Measurements from ENCODE around the gene PHLDA1. TPM values are rescaled to one million over a fixed set of nuclear protein-coding genes. Genes with fewer than 3 reads are reported as not detected.
A peak's percentile ranks its signal among the peaks of the same experiment; 100 is the strongest.

PHLDA1 gene
- total and polyA plus RNA-seq, 4 donors = 27.0 to 61.5 (median 49.0) TPM

- Histone ChIP-seq H3K9me3 (ENCODE audit: control insufficient read depth, insufficient read depth, low read length) (no peaks in the 10 kb centered on the region), H3K4me1 (ENCODE audit: control insufficient read depth, insufficient read depth, low read length) (no peaks in the 10 kb centered on the region), H3K4me3 (ENCODE audit: low read depth, low read length) (no peak overlapping the region), H3K27me3 (ENCODE audit: control insufficient read depth, insufficient read depth, low read length) (no peaks in the 10 kb centered on the region), H3K36me3 (ENCODE audit: control insufficient read depth, insufficient read depth, low read length) (peaks cover 6% of the 10 kb centered on the region), H3K27ac (ENCODE audit: low read depth, low read length) (no peak overlapping the region)
- WGBS (ENCODE audit: insufficient coverage) = 45% methylated on average over 2 of the region's 2 CpGs
- no peak for DNase-seq (ENCODE audit: low read depth in 4 of 6, low spot score in 6 of 6)
These were observed 9.8 kb upstream of the PHLDA1 start for GRCh38 chr12:76041406-76041805.

DNA sequence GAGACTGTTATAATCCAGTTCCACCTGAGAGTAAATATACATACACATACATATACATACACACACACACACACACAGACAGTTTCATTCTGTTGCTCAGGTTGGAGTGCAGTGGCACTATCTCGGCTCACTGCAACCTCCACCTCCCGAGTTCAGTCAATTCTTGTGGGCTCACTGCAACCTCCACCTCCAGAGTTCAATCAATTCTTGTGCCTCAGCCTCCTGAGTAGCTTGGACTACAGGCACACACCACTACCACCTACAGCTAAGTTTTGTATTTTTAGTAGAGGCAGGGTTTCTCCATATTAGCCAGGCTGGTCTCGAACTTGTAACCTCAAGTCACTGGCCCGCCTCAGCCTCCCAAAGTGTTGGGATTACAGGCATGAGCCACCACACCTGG, 8.9 kb upstream of the PHLDA1 start:
- H3K36me3 ChIP-seq (ENCODE audit: control insufficient read depth, insufficient read depth, low read length) = peaks cover 6% of the 10 kb centered on the region
- H3K4me1 ChIP-seq (ENCODE audit: control insufficient read depth, insufficient read depth, low read length) = no peaks in the 10 kb centered on the region
- H3K27me3 ChIP-seq (ENCODE audit: control insufficient read depth, insufficient read depth, low read length) = no peaks in the 10 kb centered on the region
- 80% methylated on average over 2 of the region's 4 CpGs for WGBS (ENCODE audit: insufficient coverage)
- H3K4me3 ChIP-seq (ENCODE audit: low read depth, low read length) = no peak overlapping the region
- DNase-seq (ENCODE audit: low read depth in 4 of 6, low spot score in 6 of 6) = no peak
- no peak overlapping the region for H3K27ac ChIP-seq (ENCODE audit: low read depth, low read length)
- H3K9me3 ChIP-seq (ENCODE audit: control insufficient read depth, insufficient read depth, low read length) = no peaks in the 10 kb centered on the region

DNA sequence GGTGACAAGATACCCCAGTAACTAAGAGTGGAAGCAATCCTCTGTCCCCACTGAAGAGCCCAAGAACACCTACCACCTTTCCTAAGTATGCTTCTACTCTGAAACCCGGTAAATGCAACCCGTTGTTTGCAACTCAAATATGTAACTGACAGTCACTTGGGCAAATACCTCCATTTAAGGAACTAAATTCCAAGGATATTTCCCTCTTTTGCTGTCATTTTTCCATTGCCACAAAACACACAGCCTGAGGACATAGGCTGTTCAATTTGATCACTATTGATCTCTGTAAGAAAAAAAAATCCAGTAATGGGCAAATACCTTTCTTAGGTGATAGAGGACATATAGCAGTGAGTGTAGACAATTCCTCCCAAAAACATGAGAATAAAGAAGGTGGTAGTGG, 6.6 kb upstream of the PHLDA1 start:
- no peak for DNase-seq (ENCODE audit: low read depth in 4 of 6, low spot score in 6 of 6)
- WGBS (ENCODE audit: insufficient coverage) = 43% methylated on average over 2 of the region's 2 CpGs
- peaks cover 3% of the 10 kb centered on the region for H3K36me3 ChIP-seq (ENCODE audit: control insufficient read depth, insufficient read depth, low read length)
- H3K27ac ChIP-seq (ENCODE audit: low read depth, low read length) = no peak overlapping the region
- H3K27me3 ChIP-seq (ENCODE audit: control insufficient read depth, insufficient read depth, low read length) = no peaks in the 10 kb centered on the region
- H3K4me3 ChIP-seq (ENCODE audit: low read depth, low read length) = no peak overlapping the region
- H3K9me3 ChIP-seq (ENCODE audit: control insufficient read depth, insufficient read depth, low read length) = no peaks in the 10 kb centered on the region
- H3K4me1 ChIP-seq (ENCODE audit: control insufficient read depth, insufficient read depth, low read length) = no peaks in the 10 kb centered on the region

DNA sequence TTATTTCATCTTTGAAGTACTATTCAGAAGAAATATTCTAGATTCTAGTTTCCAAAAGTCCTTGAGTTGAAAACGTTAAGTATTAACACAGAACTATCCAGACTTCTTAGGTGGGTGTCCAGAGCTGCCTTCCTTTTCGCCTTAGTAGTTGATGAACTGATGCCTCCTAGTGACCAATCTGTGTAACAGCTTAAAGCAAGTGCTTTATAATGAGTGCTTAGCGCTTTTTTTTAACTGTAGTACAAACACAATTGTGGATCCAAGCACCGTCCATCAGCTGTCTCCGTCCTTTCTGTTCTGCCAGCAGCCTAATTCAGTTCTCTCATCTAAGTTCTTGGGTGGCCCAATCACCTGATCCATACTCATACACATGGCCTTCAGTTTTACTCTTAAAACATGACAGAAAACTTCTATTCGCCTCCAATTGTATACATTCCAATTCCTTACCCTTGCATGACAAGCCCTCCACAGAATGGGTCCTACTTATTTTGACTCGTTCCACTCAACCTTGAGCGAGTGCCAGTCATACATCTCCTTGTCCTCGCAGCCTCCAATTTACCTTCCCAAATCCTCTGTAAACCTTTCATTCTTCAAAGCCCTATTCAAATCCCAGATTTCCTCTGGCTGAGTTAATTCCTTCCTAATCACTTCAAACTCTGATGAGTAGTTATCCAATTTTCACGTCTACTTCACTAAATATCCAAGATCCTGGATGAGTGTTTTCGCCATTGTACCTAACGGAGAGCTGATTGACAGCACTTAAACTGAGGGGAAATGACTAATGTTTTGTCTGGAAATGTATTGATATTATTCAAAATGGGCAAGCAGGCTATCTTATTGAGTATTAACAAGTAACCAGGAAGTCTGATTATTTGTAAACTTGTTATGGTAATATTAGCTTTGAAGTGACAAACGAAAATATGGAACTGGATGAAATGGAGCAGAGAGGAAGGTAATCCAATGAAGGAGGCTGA, 5.8 kb upstream of the PHLDA1 start:
- no peak overlapping the region for H3K27ac ChIP-seq (ENCODE audit: low read depth, low read length)

GRCh38 chr12:76035045-76035444, 3.5 kb upstream of the PHLDA1 start:
- H3K27ac ChIP-seq (ENCODE audit: low read depth, low read length) = no peak overlapping the region
- no peak for DNase-seq (ENCODE audit: low read depth in 4 of 6, low spot score in 6 of 6)
- H3K9me3 ChIP-seq (ENCODE audit: control insufficient read depth, insufficient read depth, low read length) = no peaks in the 10 kb centered on the region
- no peaks in the 10 kb centered on the region for H3K27me3 ChIP-seq (ENCODE audit: control insufficient read depth, insufficient read depth, low read length)
- no peaks in the 10 kb centered on the region for H3K36me3 ChIP-seq (ENCODE audit: control insufficient read depth, insufficient read depth, low read length)
- H3K4me1 ChIP-seq (ENCODE audit: control insufficient read depth, insufficient read depth, low read length) = peaks cover 11% of the 10 kb centered on the region
- WGBS (ENCODE audit: insufficient coverage) = 86% methylated on average over 3 of the region's 3 CpGs
- no peak overlapping the region for H3K4me3 ChIP-seq (ENCODE audit: low read depth, low read length)

More for the DNA sequence above, 5.8 kb upstream of the PHLDA1 start:
- Histone ChIP-seq H3K9me3 (ENCODE audit: control insufficient read depth, insufficient read depth, low read length) (no peaks in the 10 kb centered on the region), H3K4me1 (ENCODE audit: control insufficient read depth, insufficient read depth, low read length) (peaks cover 3% of the 10 kb centered on the region), H3K36me3 (ENCODE audit: control insufficient read depth, insufficient read depth, low read length) (no peaks in the 10 kb centered on the region), H3K27me3 (ENCODE audit: control insufficient read depth, insufficient read depth, low read length) (no peaks in the 10 kb centered on the region), H3K4me3 (ENCODE audit: low read depth, low read length) (no peak overlapping the region)
- DNase-seq (ENCODE audit: low read depth in 4 of 6, low spot score in 6 of 6) = peak in 5 of 6 donors; percentile 56 to 94 (median 59)
- WGBS (ENCODE audit: insufficient coverage) = 29% methylated on average over 9 of the region's 13 CpGs

DNA sequence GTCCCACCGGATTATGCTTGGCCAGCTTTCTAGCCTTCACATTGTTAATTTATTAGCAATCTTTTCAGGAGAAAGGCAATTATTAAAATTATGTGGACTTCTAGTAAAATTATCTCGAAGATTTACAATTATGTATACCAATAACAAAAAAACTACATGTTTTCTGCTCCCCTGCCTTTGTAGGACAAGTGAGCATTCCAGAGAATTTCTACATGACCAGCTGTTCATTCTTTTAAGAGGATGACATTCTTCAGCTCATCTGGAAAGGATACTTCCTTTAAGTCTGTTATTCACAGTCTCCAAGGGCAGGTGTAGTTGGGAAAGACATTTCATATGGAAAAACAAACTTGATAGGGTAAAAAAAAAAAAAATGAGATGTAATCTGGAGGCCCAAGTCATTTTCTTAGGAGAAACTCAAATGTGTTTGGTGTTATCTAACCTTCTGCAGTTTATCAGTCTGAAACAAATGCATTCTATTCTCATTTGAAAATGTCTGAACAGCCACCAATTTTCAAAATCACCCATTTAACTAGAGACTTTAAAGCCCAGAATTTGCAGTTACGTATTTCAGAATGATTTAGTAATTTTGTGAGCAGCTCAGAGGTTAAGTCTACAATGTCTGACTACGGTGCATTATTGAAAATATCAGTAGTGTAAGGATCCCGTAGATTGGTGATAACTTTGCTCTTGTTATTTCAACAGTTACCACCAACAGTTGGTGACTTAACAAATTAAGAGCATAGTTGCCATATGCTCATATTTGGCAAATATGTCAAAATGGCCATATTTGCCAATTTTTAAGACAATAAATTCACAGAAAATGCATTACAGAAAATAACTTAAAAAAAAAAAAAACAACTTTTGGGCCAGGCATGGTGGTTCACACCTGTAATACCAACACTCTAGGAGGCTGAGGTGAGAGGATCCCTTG, 1.8 kb upstream of the PHLDA1 start:
- DNase-seq (ENCODE audit: low read depth in 4 of 6, low spot score in 6 of 6) = peak in 1 of 6 donors; percentile 18
- H3K4me3 ChIP-seq (ENCODE audit: low read depth, low read length) = peak overlapping the region; percentile 96

GRCh38 chr12:76032043-76032981, 736 bp upstream of the PHLDA1 start:
- H3K27ac ChIP-seq (ENCODE audit: low read depth, low read length) = peak overlapping the region; percentile 99
- no peaks in the 10 kb centered on the region for H3K27me3 ChIP-seq (ENCODE audit: control insufficient read depth, insufficient read depth, low read length)
- H3K9me3 ChIP-seq (ENCODE audit: control insufficient read depth, insufficient read depth, low read length) = no peaks in the 10 kb centered on the region
- H3K4me1 ChIP-seq (ENCODE audit: control insufficient read depth, insufficient read depth, low read length) = peaks cover 14% of the 10 kb centered on the region
- 2% methylated on average over 58 of the region's 58 CpGs for WGBS (ENCODE audit: insufficient coverage)
- peak in 3 of 6 donors; percentile 38 to 73 (median 64) for DNase-seq (ENCODE audit: low read depth in 4 of 6, low spot score in 6 of 6)
- peak overlapping the region; percentile 96 for H3K4me3 ChIP-seq (ENCODE audit: low read depth, low read length)
- H3K36me3 ChIP-seq (ENCODE audit: control insufficient read depth, insufficient read depth, low read length) = no peaks in the 10 kb centered on the region

More for the DNA sequence above, 1.8 kb upstream of the PHLDA1 start:
- Histone ChIP-seq H3K4me1 (ENCODE audit: control insufficient read depth, insufficient read depth, low read length) (peaks cover 11% of the 10 kb centered on the region), H3K27me3 (ENCODE audit: control insufficient read depth, insufficient read depth, low read length) (no peaks in the 10 kb centered on the region), H3K36me3 (ENCODE audit: control insufficient read depth, insufficient read depth, low read length) (no peaks in the 10 kb centered on the region), H3K27ac (ENCODE audit: low read depth, low read length) (peak overlapping the region; percentile 99), H3K9me3 (ENCODE audit: control insufficient read depth, insufficient read depth, low read length) (no peaks in the 10 kb centered on the region)
- WGBS (ENCODE audit: insufficient coverage) = no CpG with 5 or more reads among the region's 5 CpGs

GRCh38 chr12:76031081-76031413, 529 bp downstream of the PHLDA1 start:
- Histone ChIP-seq H3K9me3 (ENCODE audit: control insufficient read depth, insufficient read depth, low read length) (no peaks in the 10 kb centered on the region), H3K4me3 (ENCODE audit: low read depth, low read length) (peak overlapping the region; percentile 96), H3K27me3 (ENCODE audit: control insufficient read depth, insufficient read depth, low read length) (no peaks in the 10 kb centered on the region), H3K4me1 (ENCODE audit: control insufficient read depth, insufficient read depth, low read length) (peaks cover 14% of the 10 kb centered on the region), H3K27ac (ENCODE audit: low read depth, low read length) (peak overlapping the region; percentile 99), H3K36me3 (ENCODE audit: control insufficient read depth, insufficient read depth, low read length) (no peaks in the 10 kb centered on the region)
- DNase-seq (ENCODE audit: low read depth in 4 of 6, low spot score in 6 of 6) = peak in 2 of 6 donors; percentile 22 to 82
- WGBS (ENCODE audit: insufficient coverage) = 0% methylated on average over 26 of the region's 26 CpGs
